GM23338 (cell line): ENCODE data around the gene CCDC80. TPM values are rescaled to one million over a fixed set of nuclear protein-coding genes. Genes with fewer than 3 reads are reported as not detected.

Source experiments
- ATAC-seq: fragments of 200-7000 bp; cut with Tn5 transposase; 3 replicates; pipeline ENCODE4 v1.9.1; 2020
- DNase-seq: peaks from one replicate; pipeline ENCODE4 v3.0.0-alpha.2; 2015; ENCODE audit warnings: low spot score
- H2AFZ ChIP-seq: fragments of 200-600 bp; sonication (generic); 2 replicates; pipeline ENCODE4 v1.8.0; 2016; ENCODE audit warnings: antibody characterized with exemption, mild to moderate bottlenecking, moderate library complexity
- H3F3A ChIP-seq: fragments of 200-600 bp; sonication (generic); replicated peaks from 2 replicates; pipeline ENCODE4 v1.8.0; 2017; ENCODE audit warnings: antibody characterized with exemption, mixed run types, low read depth
- H3K27ac ChIP-seq: fragments of 200-600 bp; sonication (generic); 2 replicates; pipeline ENCODE4 v1.6.1; 2016; ENCODE audit warnings: low read depth
- H3K27me3 ChIP-seq: fragments of 200-600 bp; sonication (generic); 2 replicates; pipeline ENCODE4 v1.8.0; 2016; ENCODE audit warnings: mild to moderate bottlenecking, mixed run types, moderate library complexity; ENCODE audit not compliant: insufficient read depth
- H3K36me3 ChIP-seq: fragments of 200-600 bp; sonication (generic); 2 replicates; pipeline ENCODE4 v1.8.0; 2016; ENCODE audit warnings: mild to moderate bottlenecking; ENCODE audit not compliant: insufficient read depth
- H3K4me1 ChIP-seq: fragments of 200-600 bp; sonication (generic); 2 replicates; pipeline ENCODE4 v1.8.0; 2016; ENCODE audit warnings: mild to moderate bottlenecking, moderate library complexity; ENCODE audit not compliant: insufficient read depth
- H3K4me2 ChIP-seq: fragments of 200-600 bp; sonication (generic); 2 replicates; pipeline ENCODE4 v1.7.1; 2017; ENCODE audit warnings: mixed run types
- H3K4me3 ChIP-seq: fragments of 200-600 bp; sonication (generic); 2 replicates; pipeline ENCODE4 v1.6.1; 2016; ENCODE audit warnings: mixed run types
- H3K79me2 ChIP-seq: fragments of 200-600 bp; sonication (generic); replicated peaks from 2 replicates; pipeline ENCODE4 v1.8.0; 2017; ENCODE audit warnings: mild to moderate bottlenecking; ENCODE audit not compliant: insufficient read depth
- H3K9me2 ChIP-seq: fragments of 200-600 bp; sonication (generic); 2 replicates; pipeline ENCODE4 v1.8.0; 2017; ENCODE audit not compliant: insufficient read depth
- H4K20me1 ChIP-seq: fragments of 200-600 bp; sonication (generic); replicated peaks from 2 replicates; pipeline ENCODE4 v1.8.0; 2017; ENCODE audit warnings: mild to moderate bottlenecking; ENCODE audit not compliant: insufficient read depth
- H3K27ac Mint-ChIP-seq: 2 replicates; pipeline ENCODE4 v1.8.0; 2020; ENCODE audit warnings: inconsistent platforms, mild to moderate bottlenecking, moderate library complexity, mixed read lengths
- H3K27me3 Mint-ChIP-seq: 3 replicates; pipeline ENCODE4 v1.8.0; 2022; ENCODE audit warnings: low read depth, mild to moderate bottlenecking, moderate library complexity, mixed read lengths, inconsistent platforms; ENCODE audit not compliant: insufficient read depth, poor library complexity
- H3K36me3 Mint-ChIP-seq: 3 replicates; pipeline ENCODE4 v1.8.0; 2021; ENCODE audit warnings: low read depth, mild to moderate bottlenecking, inconsistent platforms, moderate library complexity, mixed read lengths
- H3K4me1 Mint-ChIP-seq: 3 replicates; pipeline ENCODE4 v1.8.0; 2020; ENCODE audit warnings: mild to moderate bottlenecking, inconsistent platforms, mixed read lengths
- H3K4me3 Mint-ChIP-seq: 3 replicates; pipeline ENCODE4 v1.8.0; 2021; ENCODE audit warnings: moderate library complexity, mild to moderate bottlenecking, inconsistent platforms, mixed read lengths
- H3K9me3 Mint-ChIP-seq: 3 replicates; pipeline ENCODE4 v1.8.0; 2020; ENCODE audit warnings: moderate library complexity, mild to moderate bottlenecking, inconsistent platforms, mixed read lengths
- CREB1 ChIP-seq: fragments of 250-450 bp; sonication (Bioruptor Pico); IDR thresholded peaks from 2 replicates; pipeline ENCODE4 v1.5.0; 2020; ENCODE audit warnings: low read depth, mild to moderate bottlenecking, moderate library complexity
- EZH2 ChIP-seq: fragments of 200-600 bp; sonication (generic); IDR thresholded peaks from one replicate; pipeline ENCODE4 v1.8.0; 2017; ENCODE audit warnings: antibody characterized with exemption, mild to moderate bottlenecking, low read depth; ENCODE audit not compliant: unreplicated experiment
- JUNB ChIP-seq: IDR thresholded peaks from one replicate; pipeline ENCODE4 v1.6.1; 2016; ENCODE audit warnings: antibody characterized with exemption; ENCODE audit not compliant: unreplicated experiment
- NANOG ChIP-seq: IDR thresholded peaks from 2 replicates; pipeline ENCODE4 v1.6.1; 2016; ENCODE audit warnings: antibody characterized with exemption, borderline replicate concordance
- POLR2AphosphoS5 ChIP-seq: IDR thresholded peaks from 2 replicates; pipeline ENCODE4 v1.6.1; 2016; ENCODE audit warnings: antibody characterized with exemption, low read depth
- ZNF331 ChIP-seq: fragments of 250-450 bp; sonication (Bioruptor Pico); IDR thresholded peaks from 2 replicates; pipeline ENCODE4 v1.5.0; 2020; ENCODE audit warnings: low read depth, mild to moderate bottlenecking, moderate library complexity
- polyA plus RNA-seq: library from polyadenylated mRNA; unstranded; fragments of >200 nt; fragmentation: Nextera tagmentation; extraction: Ambion mirVana; gene quantifications from 2 replicates; pipeline ENCODE4 v1.2.1, GENCODE V29; 2016
- total RNA-seq: library from RNA; depleted of rRNA; stranded (reverse); fragments of >200 nt; shearing (Covaris generic); gene quantifications from 2 replicates; pipeline ENCODE4 v1.2.3, GENCODE V29; 2014
- TF ChIP-seq, protein P1 (sequence below), 2 experiments: fragments of 200-600 bp in 1 of 2; sonication (generic) in 1 of 2; conservative IDR thresholded peaks; 2 replicates each; pipeline versions ENCODE4 v1.5.1 to v1.6.1; 2016 to 2017; ENCODE audit warnings: antibody characterized with exemption in 2 of 2, low read depth in 2 of 2, mild to moderate bottlenecking in 2 of 2, moderate library complexity in 1 of 2

Gene CCDC80
- total and polyA plus RNA-seq, 2 experiments from 2014 or later: 5.4 to 6.7 TPM

DNA sequence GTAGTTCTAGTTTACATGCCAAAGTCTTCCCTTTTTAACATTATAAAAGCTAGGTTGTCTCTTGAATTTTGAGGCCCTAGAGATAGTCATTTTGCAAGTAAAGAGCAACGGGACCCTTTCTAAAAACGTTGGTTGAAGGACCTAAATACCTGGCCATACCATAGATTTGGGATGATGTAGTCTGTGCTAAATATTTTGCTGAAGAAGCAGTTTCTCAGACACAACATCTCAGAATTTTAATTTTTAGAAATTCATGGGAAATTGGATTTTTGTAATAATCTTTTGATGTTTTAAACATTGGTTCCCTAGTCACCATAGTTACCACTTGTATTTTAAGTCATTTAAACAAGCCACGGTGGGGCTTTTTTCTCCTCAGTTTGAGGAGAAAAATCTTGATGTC is 57.8 kb downstream of the CCDC80 start:
- no peak overlapping the region for H3K27ac ChIP-seq
- Mint-ChIP-seq H3K36me3 (peaks cover 17% of the 10 kb centered on the region; the same call in 2 of the 3 replicates), H3K4me1 (peaks cover 12% of the 10 kb centered on the region; the same call in 2 of the 3 replicates), H3K27me3 (no peaks in the 10 kb centered on the region), H3K27ac (no peak overlapping the region), H3K9me3 (no peaks in the 10 kb centered on the region), H3K4me3 (no peak overlapping the region)
- no peaks in the 10 kb centered on the region for H3K36me3 ChIP-seq
- no peak overlapping the region for H3K4me2 ChIP-seq
- no peaks in the 10 kb centered on the region for H3K27me3 ChIP-seq
- H3F3A ChIP-seq: no peaks in the 10 kb centered on the region
- H3K9me2 ChIP-seq: no peaks in the 10 kb centered on the region
- no peaks in the 10 kb centered on the region for H3K79me2 ChIP-seq
- peaks cover 20% of the 10 kb centered on the region for H3K4me1 ChIP-seq
- no peak for ATAC-seq
- H2AFZ ChIP-seq: no peak overlapping the region
- H3K4me3 ChIP-seq: no peak overlapping the region
- TF ChIP-seq EZH2: no peak
- TF ChIP-seq, protein P1, sequence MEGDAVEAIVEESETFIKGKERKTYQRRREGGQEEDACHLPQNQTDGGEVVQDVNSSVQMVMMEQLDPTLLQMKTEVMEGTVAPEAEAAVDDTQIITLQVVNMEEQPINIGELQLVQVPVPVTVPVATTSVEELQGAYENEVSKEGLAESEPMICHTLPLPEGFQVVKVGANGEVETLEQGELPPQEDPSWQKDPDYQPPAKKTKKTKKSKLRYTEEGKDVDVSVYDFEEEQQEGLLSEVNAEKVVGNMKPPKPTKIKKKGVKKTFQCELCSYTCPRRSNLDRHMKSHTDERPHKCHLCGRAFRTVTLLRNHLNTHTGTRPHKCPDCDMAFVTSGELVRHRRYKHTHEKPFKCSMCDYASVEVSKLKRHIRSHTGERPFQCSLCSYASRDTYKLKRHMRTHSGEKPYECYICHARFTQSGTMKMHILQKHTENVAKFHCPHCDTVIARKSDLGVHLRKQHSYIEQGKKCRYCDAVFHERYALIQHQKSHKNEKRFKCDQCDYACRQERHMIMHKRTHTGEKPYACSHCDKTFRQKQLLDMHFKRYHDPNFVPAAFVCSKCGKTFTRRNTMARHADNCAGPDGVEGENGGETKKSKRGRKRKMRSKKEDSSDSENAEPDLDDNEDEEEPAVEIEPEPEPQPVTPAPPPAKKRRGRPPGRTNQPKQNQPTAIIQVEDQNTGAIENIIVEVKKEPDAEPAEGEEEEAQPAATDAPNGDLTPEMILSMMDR (conservative IDR thresholded peaks at IDR 0.05; ENCODE audit: low read depth in 2 of 2): no peak
- no peak for TF ChIP-seq ZNF331 (CRISPR knock-in tag)
- TF ChIP-seq JUNB: no peak
- no peak for TF ChIP-seq CREB1 (CRISPR knock-in tag)
- no peak for TF ChIP-seq POLR2AphosphoS5
- no peak for TF ChIP-seq NANOG
- DNase-seq: no peak
- H4K20me1 ChIP-seq: no peaks in the 10 kb centered on the region

DNA sequence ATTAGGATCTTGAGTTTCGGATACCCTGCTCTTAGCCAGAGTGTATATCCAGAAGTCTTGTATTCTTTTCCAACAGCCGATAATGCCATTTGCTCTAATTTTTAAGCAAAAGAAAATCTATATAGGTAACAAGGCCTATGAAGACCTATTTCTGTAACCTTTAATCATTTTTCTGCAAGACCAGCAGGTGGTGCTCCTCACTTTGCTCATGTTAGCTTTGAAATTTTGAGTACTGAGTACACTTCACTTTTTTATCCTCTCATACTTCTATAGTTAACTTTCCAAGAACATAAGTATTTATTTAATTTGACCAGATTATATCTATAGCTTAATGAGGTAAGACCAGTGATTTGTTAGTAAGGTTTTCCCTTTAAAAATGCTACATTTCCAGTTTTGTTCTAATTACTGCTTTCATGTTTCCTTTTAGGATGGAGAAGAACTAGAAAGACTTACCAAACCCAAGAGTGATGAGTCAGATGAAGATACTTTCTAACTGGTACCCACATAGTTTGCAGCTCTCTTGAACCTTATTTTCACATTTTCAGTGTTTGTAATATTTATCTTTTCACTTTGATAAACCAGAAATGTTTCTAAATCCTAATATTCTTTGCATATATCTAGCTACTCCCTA is 58.6 kb downstream of the CCDC80 start:
- H3K4me3 ChIP-seq: no peak overlapping the region
- H3K27ac ChIP-seq: no peak overlapping the region
- Mint-ChIP-seq H3K4me3 (no peak overlapping the region), H3K4me1 (peaks cover 12% of the 10 kb centered on the region; the same call in 2 of the 3 replicates), H3K36me3 (peaks cover 17% of the 10 kb centered on the region; the same call in 2 of the 3 replicates), H3K27ac (no peak overlapping the region), H3K9me3 (no peaks in the 10 kb centered on the region), H3K27me3 (no peaks in the 10 kb centered on the region)
- no peak overlapping the region for H3K4me2 ChIP-seq
- no peak overlapping the region for H2AFZ ChIP-seq
- no peaks in the 10 kb centered on the region for H3K79me2 ChIP-seq
- H3K4me1 ChIP-seq: peaks cover 20% of the 10 kb centered on the region
- no peaks in the 10 kb centered on the region for H4K20me1 ChIP-seq
- TF ChIP-seq ZNF331 (CRISPR knock-in tag): no peak
- TF ChIP-seq, protein P1 (conservative IDR thresholded peaks at IDR 0.05; ENCODE audit: low read depth in 2 of 2): peak; percentile 76 to 85
- H3F3A ChIP-seq: no peaks in the 10 kb centered on the region
- no peaks in the 10 kb centered on the region for H3K9me2 ChIP-seq
- DNase-seq: peak; percentile 60
- H3K27me3 ChIP-seq: no peaks in the 10 kb centered on the region
- no peaks in the 10 kb centered on the region for H3K36me3 ChIP-seq
- ATAC-seq: peak; percentile 38; the same call in 2 of the 3 replicates
